ENCODE measurements around the gene KRTAP22-2.

Gene KRTAP22-2

GRCh38 chr21:30590297-30590696 lies at the start of gene KRTAP22-2:
Gene KRTAP22-2 (minus strand): TSS chr21:30590397.
- DNase-seq = no peak

GRCh38 chr21:30638686-30639085 lies 48.5 kb upstream of the KRTAP22-2 start:
- no peak for DNase-seq

GRCh38 chr21:30634906-30635305 lies 44.7 kb upstream of the KRTAP22-2 start, which contains the start of gene KRTAP20-2:
Gene KRTAP20-2 (plus strand): TSS chr21:30635206. CDS start chr21:30635264, 58 bp downstream.
- DNase-seq = no peak

GRCh38 chr21:30629200-30629599 lies 39.0 kb upstream of the KRTAP22-2 start:
- DNase-seq = no peak

- no peak for DNase-seq
These were observed 37.9 kb upstream of the KRTAP22-2 start for GRCh38 chr21:30628109-30628508.

GRCh38 chr21:30625449-30626165 lies 35.4 kb upstream of the KRTAP22-2 start:
- DNase-seq = no peak

- no peak for DNase-seq
These were observed 33.2 kb upstream of the KRTAP22-2 start for GRCh38 chr21:30623362-30623761.

GRCh38 chr21:30620522-30620921 lies 30.3 kb upstream of the KRTAP22-2 start, which contains the start of gene KRTAP20-4:
Gene KRTAP20-4 (plus strand): TSS chr21:30620627.
- DNase-seq = no peak

- no peak for DNase-seq
These were observed 29.9 kb upstream of the KRTAP22-2 start for GRCh38 chr21:30620080-30620479.

GRCh38 chr21:30616125-30616524 lies 25.9 kb upstream of the KRTAP22-2 start, which contains the start of gene KRTAP20-1:
Gene KRTAP20-1 (plus strand): TSS chr21:30616425. CDS start chr21:30616455, 30 bp downstream.
- DNase-seq = no peak

- DNase-seq = no peak
These were observed 25.0 kb upstream of the KRTAP22-2 start for GRCh38 chr21:30615199-30615598.

- no peak for DNase-seq
These were observed 23.6 kb upstream of the KRTAP22-2 start, which contains the start of gene KRTAP6-1 for GRCh38 chr21:30613836-30614235. Gene KRTAP6-1 (minus strand): TSS chr21:30613930. CDS start chr21:30613904, 26 bp downstream.

- no peak for DNase-seq
These were observed 21.9 kb upstream of the KRTAP22-2 start for GRCh38 chr21:30612132-30612531.

GRCh38 chr21:30605968-30606367 lies 15.8 kb upstream of the KRTAP22-2 start:
- DNase-seq = no peak

- DNase-seq = no peak
These were observed 10.6 kb upstream of the KRTAP22-2 start, which contains the start of gene KRTAP22-1 for GRCh38 chr21:30600787-30601186. Gene KRTAP22-1 (plus strand): TSS chr21:30601087.

GRCh38 chr21:30598802-30599201 lies 8.6 kb upstream of the KRTAP22-2 start, which contains the start of gene KRTAP6-2:
Gene KRTAP6-2 (minus strand): TSS chr21:30598902. CDS start chr21:30598874, 28 bp downstream.
- DNase-seq = no peak

- DNase-seq = no peak
These were observed 1.9 kb upstream of the KRTAP22-2 start, which contains the start of gene KRTAP6-3 for GRCh38 chr21:30592140-30592539. Gene KRTAP6-3 (plus strand): TSS chr21:30592440. CDS start chr21:30592446, 6 bp downstream.

- no peak for DNase-seq
These were observed 7.3 kb downstream of the KRTAP22-2 start for GRCh38 chr21:30582870-30583269.

GRCh38 chr21:30580132-30580531 lies 10.1 kb downstream of the KRTAP22-2 start:
- DNase-seq = no peak

- no peak for DNase-seq
These were observed 10.9 kb downstream of the KRTAP22-2 start for GRCh38 chr21:30579346-30579745.

GRCh38 chr21:30577766-30578165 lies 12.4 kb downstream of the KRTAP22-2 start:
- DNase-seq = no peak

- DNase-seq = no peak
These were observed 22.6 kb downstream of the KRTAP22-2 start for GRCh38 chr21:30567617-30568016.

- no peak for DNase-seq
These were observed 26.6 kb downstream of the KRTAP22-2 start for GRCh38 chr21:30563630-30564029.

- DNase-seq = no peak
These were observed 27.1 kb downstream of the KRTAP22-2 start for GRCh38 chr21:30563072-30563471.

Measured in CD4-positive, alpha-beta T cell treated with Interleukin-6 for 4 hours (primary cell).